G401.6 (cell line): ENCODE data around the gene SREBF2.

Source experiments
- FAIRE-seq: peaks from 2 replicates; lab custom pipeline; 2012; peaks lifted over from hg19 to GRCh38; lab: Jason Lieb, UNC

SREBF2 gene

DNA sequence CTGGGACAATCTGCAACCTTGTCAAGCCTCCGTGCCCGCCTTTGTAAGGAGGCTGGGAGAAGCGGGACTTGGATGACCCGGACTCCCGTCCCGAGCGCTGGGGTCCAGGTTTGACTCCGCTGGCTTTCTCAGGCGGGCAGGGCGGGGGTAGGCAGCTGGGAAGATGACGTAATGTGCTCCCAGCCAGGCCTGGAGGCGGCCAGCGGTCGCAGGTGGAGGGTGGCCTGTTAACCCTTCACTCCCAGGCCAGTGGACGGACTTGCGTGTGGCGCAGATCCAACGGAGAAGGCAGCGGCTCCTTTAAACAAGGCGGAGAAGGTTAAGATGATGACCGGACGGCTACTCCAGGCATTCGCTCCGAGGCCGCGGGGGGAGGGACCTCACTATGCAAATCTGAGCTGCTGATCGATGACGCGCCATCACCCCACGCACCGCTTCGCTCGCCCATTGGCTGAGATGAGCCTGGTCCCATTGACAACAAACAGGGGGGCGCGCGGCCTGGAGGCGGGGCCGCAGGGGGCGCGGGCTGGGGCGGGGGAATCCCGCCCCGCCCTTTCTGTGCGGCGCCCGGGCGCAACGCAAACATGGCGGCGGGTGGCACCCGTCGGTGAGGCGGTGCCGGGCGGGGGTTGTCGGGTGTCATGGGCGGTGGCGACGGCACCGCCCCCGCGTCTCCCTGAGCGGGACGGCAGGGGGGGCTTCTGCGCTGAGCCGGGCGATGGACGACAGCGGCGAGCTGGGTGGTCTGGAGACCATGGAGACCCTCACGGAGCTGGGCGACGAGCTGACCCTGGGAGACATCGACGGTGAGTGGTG is at the start of gene SREBF2:
SREBF2 (plus strand) TSS at position 553 of the 816 bp plus-strand sequence; CDS start at position 719, 166 bp downstream.
- FAIRE-seq, result peak; percentile 98

DNA sequence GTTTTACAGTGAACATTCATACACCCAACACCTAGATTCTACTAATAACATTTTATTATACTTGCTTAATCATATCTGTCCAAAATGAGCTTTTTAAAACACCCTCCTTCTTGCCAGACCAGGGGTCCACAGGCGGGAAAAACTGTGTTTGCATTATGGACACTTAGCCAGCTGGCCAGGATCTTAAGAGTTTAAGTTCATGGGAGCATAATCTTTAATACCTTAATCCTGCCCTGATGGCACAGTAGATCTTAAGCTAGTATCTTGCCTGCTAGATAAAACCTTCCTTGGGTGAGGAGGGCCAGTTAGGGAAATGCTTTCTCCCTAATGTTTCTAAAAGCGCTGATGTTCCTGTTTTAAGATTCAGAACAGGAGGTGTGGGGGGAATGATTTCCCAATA is 45.6 kb upstream of the SREBF2 start:
- no peak for FAIRE-seq

GRCh38 chr22:41793871-41794270 is 39.0 kb upstream of the SREBF2 start:
- FAIRE-seq, result no peak

DNA sequence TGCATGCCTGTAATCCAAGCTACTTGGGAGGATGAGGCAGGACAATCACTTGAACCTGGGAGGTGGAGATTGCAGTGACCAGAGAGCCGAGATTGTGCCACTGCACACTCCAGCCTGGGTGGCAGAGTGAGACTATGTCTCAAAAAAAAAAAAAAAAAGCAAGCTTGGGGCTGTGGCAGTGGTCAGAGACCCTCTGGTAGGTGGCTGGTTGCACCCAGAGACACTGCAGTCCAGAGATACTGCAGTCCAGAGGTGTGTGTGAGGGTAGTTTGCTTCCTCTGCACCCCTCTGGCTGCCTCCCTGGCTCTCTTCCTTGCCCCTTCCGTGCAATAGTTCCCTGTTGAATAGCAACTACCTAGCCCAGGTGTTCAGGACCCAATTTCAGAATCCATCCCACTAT is 34.2 kb upstream of the SREBF2 start:
- FAIRE-seq, result no peak

DNA sequence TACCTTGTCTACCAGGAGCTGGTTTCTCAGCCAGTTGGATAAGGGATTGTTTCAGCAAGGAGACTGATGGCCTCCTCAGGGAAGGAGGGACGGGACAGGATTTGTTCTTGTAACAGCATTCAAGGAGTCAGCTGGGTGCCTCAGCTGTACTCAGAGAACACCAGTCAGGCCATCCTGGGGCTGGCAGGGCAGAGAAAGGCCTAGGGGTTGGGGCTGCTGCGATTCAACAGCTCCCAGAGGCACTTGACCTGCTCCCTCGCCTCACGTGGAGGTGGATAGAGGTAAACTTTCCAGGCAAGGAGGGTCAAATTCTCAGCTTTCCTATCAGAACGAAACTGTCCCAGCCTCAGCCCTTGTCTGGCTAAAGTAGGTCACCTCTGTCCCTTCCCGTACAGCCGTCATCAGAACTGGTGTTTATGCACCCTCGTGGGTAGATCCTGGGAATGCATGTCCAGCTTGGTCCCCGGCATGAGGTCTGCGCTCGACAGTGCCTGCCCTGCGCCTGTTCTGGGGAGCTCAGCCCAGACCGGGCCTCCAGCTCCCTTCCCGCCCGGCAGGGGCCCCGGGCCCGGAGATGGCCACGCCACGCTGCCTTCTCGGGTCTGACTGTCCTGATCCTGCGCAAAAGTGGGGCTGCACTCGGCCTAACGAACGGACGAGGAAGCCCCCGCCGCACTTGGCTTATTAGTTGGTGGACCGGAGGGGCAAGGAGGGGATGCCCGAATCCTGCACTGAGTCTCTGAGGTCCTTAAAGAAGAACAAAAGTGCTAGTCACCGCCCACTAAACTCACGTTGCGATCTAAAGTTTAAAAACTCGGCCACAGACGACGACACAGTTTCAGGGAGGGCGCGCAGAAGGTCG is 33.2 kb upstream of the SREBF2 start:
- FAIRE-seq, result no peak

DNA sequence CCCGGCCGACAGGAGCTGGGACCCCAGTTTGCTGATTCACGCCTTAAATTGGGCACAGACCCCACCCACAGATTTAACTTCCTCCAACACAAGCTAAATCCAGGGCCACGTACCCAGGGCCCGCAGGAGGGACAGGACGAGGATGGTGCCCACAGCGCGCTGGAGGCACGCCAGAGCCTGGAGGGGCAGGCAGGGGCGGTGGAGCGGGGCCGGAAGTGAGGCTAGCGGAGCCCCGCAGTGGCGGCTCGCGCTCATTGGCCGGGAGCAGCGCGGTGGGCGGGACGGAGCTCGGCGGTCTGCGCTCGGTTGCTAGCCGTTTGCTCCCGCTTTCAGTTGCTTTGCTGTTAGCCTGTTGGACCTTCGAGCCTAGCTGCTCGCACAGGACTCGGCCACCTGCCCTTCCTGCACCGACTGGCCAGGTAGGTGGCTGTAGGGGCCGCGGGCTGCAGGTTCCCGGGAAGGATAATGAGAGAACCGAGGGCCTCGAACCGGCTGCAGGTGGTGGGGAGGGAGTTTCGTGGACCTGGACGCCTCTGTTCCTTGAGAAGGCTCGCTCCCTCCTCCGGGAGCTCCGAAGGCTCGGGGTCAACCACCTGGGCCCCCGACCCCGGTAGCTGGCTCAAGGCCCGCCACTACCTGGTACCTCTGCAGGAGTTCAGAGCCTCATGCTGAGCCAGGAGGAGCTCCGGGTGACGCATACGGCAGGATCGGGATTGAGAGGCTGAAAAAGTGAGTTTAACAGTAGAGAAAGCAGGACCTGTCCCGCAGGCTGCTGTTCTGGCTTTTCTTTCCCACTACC is 32.4 kb upstream of the SREBF2 start, which contains the start of gene CCDC134:
CCDC134 (plus strand) TSS at position 332 of the 799 bp plus-strand sequence. CDS start 8,212 bp downstream, outside the sequence.
- peak; percentile 88 for FAIRE-seq

- FAIRE-seq, result peak; percentile 15
Measured at GRCh38 chr22:41801147-41801819, 31.6 kb upstream of the SREBF2 start.

DNA sequence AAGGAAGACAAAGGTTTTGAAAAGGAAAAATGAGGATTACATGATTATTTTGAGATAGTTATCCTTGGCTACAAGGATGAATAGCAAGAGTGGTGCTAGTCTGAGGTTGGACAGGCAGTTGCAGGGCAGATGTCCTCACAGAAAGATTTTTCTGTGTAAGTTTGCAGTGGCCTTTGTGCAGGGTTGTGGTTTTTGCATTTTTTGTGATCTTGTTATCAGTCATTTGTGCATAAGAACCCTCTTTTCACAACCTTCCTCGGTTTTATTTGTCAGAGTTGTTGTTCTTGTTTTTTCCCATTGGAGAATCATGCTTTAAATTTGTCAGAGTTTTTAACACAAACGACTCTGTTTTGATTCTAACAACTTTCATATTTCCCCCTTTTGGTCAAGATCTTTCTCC is 31.0 kb upstream of the SREBF2 start:
- no peak for FAIRE-seq

DNA sequence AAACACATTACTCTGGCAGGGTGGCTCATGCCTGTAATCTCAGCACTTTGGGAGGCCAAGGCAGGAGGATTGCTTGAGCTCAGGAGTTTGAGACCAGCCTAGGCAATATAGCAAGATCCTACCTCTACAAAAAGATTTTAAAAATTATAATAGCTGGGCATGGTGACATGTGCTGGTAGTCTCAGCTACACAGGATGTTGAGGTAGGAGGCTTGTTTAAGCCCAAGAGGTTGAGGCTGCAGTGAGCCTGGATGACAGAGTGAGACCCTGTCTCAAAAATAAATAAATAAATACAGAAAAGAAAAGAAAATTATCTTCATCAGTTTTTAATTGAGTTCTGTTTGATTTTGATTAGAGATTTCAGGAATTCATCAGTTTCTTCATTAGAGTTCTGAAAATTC is 27.3 kb upstream of the SREBF2 start:
- FAIRE-seq, result peak; percentile 69

DNA sequence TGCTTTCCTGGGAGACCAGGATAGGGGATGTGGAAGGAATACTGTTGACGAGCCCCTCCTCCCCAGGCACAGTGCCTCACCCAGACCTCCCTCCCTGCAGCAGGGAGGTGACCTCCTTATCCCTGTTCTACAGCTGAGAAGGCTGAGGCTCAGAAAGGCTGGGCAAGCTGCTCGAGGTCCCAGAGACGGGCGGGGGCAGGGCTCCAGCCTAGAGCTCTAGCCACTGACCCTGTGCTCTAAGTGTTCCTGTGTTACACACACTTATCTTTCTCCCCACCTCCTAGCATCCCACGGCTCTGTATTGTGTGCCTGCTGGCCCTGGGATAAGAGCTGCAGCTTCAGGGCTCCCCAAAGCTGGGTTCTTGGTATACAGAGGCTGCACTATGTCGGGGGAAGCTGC is 24.5 kb upstream of the SREBF2 start:
- no peak for FAIRE-seq

- no peak for FAIRE-seq
Measured at GRCh38 chr22:41810022-41810421, 22.9 kb upstream of the SREBF2 start.

DNA sequence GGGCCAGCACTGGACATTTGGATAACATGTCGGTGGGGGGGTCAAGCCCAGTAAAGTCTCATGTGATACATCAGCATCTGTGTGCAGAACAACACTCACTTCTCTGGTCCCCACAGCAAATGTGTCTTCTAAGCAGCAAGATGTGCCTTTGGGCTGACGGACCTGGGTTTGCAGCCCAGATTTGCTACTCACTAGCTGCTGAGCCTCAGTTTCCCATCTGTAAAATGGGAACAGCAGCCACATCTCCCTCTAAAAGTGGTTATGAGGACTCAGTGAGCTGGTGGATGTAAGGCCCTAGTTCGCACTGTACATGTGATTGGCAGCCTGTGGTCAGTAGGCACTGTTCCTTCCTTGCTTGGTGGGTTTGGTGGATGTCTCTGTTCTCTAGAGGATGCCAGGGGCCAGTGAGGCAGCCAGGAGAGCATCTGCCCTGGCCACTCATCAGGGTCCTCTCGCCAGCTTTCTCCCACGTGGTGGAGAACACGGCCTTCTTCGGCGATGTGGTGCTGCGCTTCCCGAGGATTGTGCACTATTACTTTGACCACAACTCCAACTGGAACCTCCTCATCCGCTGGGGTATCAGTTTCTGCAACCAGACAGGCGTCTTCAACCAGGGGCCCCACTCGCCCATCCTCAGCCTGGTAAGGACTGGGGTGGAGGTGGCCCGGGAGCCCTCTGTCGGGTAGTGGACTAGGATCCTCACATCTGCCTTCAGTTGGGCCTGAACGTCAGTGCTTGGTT is 19.9 kb upstream of the SREBF2 start:
- FAIRE-seq, result no peak

DNA sequence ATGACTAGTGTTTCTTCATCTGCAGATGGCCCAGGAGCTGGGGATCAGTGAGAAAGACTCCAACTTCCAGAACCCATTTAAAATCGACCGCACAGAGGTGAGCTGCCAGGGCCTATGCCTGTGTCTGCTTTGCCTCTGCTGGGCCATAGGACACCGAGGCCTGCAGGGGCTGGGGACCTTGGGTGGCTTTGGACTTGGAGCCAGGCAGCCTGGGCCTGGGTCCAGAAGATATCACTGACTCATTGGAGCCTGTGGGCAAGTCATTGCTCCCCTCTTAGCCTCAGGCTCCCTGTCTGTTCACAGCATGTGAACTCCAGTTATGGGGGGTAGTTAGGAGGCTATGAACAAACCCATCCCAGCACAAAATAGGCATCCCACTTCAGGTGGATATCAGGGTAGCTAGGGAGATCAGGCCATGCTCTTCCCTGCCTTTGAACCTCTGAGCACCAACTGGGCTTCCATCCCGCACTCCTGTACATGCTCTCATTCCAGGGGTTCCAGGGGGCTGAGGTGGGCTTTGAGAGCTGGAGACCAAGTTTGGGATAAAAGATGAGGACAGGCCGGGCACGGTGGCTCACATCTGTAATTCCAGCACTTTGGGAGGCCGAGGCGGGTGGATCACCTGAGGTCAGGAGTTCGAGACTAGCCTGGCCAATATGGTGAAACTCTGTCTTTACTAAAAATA is 19.0 kb upstream of the SREBF2 start:
- no peak for FAIRE-seq

GRCh38 chr22:41815716-41816115 is 17.2 kb upstream of the SREBF2 start:
- FAIRE-seq, result no peak

DNA sequence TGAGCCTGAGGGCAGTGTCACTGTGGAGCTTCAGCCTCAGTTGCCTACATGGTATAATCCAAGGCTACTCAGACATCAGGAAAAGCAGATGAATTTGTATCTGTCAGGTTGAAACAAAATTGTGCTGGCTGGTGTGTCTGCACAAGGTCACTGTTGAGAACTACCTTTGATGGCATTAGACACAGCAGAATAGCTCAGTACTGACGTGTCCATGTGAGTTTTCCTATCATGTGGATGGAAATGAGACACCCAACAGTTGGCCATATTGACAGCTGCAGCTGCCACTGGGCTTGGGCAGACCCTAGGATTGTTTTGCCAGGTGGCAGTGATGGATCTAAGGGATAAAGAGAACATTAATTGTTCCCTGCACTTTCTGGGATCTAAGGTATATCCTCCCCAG is 16.7 kb upstream of the SREBF2 start:
- no peak for FAIRE-seq

DNA sequence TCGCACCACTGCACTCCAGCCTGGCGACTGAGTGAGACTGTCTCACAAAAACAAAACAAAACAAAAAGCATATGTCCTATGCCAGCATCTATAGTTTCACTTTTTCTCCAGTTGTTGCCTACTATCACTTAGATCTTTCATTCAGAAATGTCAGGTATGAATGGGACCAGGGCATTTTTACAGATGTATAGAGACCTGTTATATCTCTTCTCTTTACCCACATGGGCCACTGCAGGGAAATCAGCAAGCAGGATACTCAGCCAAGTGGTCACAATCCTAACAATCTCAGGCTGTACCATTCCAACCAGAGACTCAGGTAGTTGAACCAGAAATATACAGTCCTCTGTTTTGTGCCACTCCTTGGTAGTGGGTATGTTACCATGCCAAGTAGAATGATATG is 16.0 kb upstream of the SREBF2 start:
- no peak for FAIRE-seq

GRCh38 chr22:41818011-41818410 is 14.9 kb upstream of the SREBF2 start:
- no peak for FAIRE-seq

DNA sequence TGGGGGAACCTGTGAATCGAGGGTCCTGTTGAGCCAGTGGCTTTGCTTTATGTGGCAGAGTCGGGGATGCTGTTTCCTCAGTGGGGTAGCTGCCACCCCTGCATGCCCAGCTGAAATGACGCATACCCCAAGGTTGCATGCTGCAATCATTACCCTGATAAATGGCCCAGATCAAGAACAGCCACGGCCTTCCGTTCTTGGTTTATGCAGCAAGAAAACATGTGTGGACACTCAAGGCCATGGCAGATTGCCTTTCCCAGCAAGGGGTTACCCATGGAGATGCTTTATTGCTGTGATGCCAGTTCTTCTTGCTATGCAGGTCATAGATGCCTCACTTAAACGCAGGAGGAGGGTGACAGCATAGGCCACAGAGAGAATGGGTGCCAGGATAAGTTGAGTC is 14.3 kb upstream of the SREBF2 start:
- no peak for FAIRE-seq

- FAIRE-seq, result no peak
Measured at GRCh38 chr22:41819257-41819656, 13.6 kb upstream of the SREBF2 start.

DNA sequence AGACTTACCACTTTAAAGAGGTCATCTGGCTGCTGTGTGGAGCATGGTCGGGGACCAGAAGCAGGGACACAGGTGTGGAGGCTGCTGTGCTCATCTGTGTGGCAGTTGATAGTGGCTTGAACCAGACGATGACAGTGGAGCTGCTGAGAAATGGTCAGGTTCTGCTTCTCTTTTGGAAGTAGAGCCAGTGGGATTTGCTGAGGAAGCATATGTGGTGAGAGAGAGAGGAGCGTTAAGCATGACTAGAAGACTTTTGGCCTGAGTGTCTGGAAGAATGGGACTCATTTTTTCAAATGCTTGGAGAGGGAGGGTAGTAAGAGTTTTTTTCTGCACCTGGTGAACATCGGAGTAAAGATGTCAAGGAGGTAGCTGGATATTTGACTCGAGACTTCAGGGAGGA is 12.5 kb upstream of the SREBF2 start:
- FAIRE-seq, result no peak
